ENCODE measurements around the gene STK17A. TPM values are rescaled to one million over a fixed set of nuclear protein-coding genes. Genes with fewer than 3 reads are reported as not detected.

STK17A gene
- total and polyA plus RNA-seq, 2 of the 8 experiments (the other 6 are each of a cell fraction or from before 2014, with no cell fraction given): 2.2 to 12.2 TPM

DNA sequence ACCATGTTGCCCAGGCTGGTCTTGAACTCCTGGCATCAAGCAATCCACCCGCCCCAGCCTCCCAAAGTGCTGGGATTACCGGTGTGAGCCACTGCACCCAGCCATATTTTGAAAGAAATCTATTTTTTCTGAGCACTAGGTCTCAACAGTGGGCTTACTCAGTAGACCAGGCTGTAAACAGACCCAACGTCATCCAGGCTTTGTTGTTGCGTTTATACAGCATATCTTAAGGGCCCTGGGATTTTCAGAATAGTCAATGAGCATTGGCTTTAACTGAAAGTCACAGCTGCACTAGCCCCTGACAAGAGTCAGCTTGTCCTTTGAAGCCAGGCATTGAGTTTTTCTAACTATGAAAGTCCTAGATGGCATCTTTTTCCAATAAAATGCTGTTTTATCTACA is 49.8 kb downstream of the STK17A start (continued):
- TF ChIP-seq, protein P1, sequence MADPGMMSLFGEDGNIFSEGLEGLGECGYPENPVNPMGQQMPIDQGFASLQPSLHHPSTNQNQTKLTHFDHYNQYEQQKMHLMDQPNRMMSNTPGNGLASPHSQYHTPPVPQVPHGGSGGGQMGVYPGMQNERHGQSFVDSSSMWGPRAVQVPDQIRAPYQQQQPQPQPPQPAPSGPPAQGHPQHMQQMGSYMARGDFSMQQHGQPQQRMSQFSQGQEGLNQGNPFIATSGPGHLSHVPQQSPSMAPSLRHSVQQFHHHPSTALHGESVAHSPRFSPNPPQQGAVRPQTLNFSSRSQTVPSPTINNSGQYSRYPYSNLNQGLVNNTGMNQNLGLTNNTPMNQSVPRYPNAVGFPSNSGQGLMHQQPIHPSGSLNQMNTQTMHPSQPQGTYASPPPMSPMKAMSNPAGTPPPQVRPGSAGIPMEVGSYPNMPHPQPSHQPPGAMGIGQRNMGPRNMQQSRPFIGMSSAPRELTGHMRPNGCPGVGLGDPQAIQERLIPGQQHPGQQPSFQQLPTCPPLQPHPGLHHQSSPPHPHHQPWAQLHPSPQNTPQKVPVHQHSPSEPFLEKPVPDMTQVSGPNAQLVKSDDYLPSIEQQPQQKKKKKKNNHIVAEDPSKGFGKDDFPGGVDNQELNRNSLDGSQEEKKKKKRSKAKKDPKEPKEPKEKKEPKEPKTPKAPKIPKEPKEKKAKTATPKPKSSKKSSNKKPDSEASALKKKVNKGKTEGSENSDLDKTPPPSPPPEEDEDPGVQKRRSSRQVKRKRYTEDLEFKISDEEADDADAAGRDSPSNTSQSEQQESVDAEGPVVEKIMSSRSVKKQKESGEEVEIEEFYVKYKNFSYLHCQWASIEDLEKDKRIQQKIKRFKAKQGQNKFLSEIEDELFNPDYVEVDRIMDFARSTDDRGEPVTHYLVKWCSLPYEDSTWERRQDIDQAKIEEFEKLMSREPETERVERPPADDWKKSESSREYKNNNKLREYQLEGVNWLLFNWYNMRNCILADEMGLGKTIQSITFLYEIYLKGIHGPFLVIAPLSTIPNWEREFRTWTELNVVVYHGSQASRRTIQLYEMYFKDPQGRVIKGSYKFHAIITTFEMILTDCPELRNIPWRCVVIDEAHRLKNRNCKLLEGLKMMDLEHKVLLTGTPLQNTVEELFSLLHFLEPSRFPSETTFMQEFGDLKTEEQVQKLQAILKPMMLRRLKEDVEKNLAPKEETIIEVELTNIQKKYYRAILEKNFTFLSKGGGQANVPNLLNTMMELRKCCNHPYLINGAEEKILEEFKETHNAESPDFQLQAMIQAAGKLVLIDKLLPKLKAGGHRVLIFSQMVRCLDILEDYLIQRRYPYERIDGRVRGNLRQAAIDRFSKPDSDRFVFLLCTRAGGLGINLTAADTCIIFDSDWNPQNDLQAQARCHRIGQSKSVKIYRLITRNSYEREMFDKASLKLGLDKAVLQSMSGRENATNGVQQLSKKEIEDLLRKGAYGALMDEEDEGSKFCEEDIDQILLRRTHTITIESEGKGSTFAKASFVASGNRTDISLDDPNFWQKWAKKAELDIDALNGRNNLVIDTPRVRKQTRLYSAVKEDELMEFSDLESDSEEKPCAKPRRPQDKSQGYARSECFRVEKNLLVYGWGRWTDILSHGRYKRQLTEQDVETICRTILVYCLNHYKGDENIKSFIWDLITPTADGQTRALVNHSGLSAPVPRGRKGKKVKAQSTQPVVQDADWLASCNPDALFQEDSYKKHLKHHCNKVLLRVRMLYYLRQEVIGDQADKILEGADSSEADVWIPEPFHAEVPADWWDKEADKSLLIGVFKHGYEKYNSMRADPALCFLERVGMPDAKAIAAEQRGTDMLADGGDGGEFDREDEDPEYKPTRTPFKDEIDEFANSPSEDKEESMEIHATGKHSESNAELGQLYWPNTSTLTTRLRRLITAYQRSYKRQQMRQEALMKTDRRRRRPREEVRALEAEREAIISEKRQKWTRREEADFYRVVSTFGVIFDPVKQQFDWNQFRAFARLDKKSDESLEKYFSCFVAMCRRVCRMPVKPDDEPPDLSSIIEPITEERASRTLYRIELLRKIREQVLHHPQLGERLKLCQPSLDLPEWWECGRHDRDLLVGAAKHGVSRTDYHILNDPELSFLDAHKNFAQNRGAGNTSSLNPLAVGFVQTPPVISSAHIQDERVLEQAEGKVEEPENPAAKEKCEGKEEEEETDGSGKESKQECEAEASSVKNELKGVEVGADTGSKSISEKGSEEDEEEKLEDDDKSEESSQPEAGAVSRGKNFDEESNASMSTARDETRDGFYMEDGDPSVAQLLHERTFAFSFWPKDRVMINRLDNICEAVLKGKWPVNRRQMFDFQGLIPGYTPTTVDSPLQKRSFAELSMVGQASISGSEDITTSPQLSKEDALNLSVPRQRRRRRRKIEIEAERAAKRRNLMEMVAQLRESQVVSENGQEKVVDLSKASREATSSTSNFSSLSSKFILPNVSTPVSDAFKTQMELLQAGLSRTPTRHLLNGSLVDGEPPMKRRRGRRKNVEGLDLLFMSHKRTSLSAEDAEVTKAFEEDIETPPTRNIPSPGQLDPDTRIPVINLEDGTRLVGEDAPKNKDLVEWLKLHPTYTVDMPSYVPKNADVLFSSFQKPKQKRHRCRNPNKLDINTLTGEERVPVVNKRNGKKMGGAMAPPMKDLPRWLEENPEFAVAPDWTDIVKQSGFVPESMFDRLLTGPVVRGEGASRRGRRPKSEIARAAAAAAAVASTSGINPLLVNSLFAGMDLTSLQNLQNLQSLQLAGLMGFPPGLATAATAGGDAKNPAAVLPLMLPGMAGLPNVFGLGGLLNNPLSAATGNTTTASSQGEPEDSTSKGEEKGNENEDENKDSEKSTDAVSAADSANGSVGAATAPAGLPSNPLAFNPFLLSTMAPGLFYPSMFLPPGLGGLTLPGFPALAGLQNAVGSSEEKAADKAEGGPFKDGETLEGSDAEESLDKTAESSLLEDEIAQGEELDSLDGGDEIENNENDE (IDR thresholded peaks at IDR 0.05; ENCODE audit: insufficient replicate concordance, low read length): no peak
- TF ChIP-seq SP1 (IDR thresholded peaks at IDR 0.05; ENCODE audit: low read depth, low read length): no peak
- no peak for TF ChIP-seq KDM1A (IDR thresholded peaks at IDR 0.05; ENCODE audit: borderline replicate concordance, low read length)
- no peak for TF ChIP-seq NANOG (IDR thresholded peaks at IDR 0.05; ENCODE audit: insufficient read depth, low read depth, low read length, poor library complexity, severe bottlenecking)
- TF ChIP-seq, protein P2, sequence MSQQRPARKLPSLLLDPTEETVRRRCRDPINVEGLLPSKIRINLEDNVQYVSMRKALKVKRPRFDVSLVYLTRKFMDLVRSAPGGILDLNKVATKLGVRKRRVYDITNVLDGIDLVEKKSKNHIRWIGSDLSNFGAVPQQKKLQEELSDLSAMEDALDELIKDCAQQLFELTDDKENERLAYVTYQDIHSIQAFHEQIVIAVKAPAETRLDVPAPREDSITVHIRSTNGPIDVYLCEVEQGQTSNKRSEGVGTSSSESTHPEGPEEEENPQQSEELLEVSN (IDR thresholded peaks at IDR 0.05): no peak
- TF ChIP-seq BRCA1 (IDR thresholded peaks at IDR 0.05; ENCODE audit: low read depth, low read length): no peak
- TF ChIP-seq RXRA (IDR thresholded peaks at IDR 0.05; ENCODE audit: insufficient read depth, low read depth, low read length): no peak
- no peak for TF ChIP-seq SIN3A (conservative IDR thresholded peaks at IDR 0.05 in 1 of 2, IDR thresholded peaks at IDR 0.05 in 1 of 2; ENCODE audit: low read depth in 1 of 2, low read length in 2 of 2)
- no peak for TF ChIP-seq RBBP5 (IDR thresholded peaks at IDR 0.05; ENCODE audit: borderline replicate concordance, low read depth, low read length)
- TF ChIP-seq EP300 (IDR thresholded peaks at IDR 0.05; ENCODE audit: borderline replicate concordance in 1 of 2, low read depth in 2 of 2, low read length in 2 of 2): no peak
